Measurements from ENCODE around the gene KRTAP19-1.

DNA sequence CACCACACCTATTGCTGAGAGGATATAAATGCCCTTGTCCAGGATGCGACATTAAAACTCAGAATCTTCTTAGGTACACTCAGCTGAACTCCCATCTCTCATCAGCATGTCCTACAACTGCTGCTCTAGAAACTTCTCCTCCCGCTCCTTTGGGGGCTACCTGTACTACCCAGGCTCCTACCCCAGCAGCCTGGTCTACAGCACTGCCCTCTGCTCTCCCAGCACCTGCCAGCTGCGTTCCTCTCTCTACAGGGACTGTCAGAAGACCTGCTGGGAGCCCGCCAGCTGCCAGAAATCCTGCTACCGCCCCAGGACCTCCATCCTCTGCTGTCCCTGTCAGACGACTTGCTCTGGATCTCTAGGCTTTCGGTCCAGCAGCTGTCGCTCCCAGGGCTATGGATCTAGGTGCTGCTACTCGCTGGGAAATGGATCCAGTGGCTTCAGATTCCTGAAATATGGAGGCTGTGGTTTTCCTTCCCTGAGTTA, 50.0 kb downstream of the KRTAP19-1 start, which contains the start of gene KRTAP13-4:
- TF ChIP-seq, protein P1, sequence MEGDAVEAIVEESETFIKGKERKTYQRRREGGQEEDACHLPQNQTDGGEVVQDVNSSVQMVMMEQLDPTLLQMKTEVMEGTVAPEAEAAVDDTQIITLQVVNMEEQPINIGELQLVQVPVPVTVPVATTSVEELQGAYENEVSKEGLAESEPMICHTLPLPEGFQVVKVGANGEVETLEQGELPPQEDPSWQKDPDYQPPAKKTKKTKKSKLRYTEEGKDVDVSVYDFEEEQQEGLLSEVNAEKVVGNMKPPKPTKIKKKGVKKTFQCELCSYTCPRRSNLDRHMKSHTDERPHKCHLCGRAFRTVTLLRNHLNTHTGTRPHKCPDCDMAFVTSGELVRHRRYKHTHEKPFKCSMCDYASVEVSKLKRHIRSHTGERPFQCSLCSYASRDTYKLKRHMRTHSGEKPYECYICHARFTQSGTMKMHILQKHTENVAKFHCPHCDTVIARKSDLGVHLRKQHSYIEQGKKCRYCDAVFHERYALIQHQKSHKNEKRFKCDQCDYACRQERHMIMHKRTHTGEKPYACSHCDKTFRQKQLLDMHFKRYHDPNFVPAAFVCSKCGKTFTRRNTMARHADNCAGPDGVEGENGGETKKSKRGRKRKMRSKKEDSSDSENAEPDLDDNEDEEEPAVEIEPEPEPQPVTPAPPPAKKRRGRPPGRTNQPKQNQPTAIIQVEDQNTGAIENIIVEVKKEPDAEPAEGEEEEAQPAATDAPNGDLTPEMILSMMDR (optimal IDR thresholded peaks at IDR 0.05 in 1 of 3, IDR thresholded peaks at IDR 0.05 in 1 of 3, conservative IDR thresholded peaks at IDR 0.05 in 1 of 3; ENCODE audit: extremely low read depth in 1 of 3, insufficient read depth in 2 of 3, low read length in 3 of 3) = no peak
- no peak for TF ChIP-seq EZH2 (IDR thresholded peaks at IDR 0.05; ENCODE audit: low read length)

All from keratinocyte (primary cell).